ENCODE results near the gene GABRB1.

GABRB1 gene

GRCh38 chr4:47010912-47011446 is 20.4 kb upstream of the GABRB1 start:
- no peak overlapping the region for H3K27ac ChIP-seq (ENCODE audit: extremely low read depth, low read depth, low read length)
- H3K9me3 ChIP-seq (ENCODE audit: control insufficient read depth, insufficient read depth, low read depth, low read length) = no peaks in the 10 kb centered on the region
- no peak overlapping the region for H3K4me3 ChIP-seq (ENCODE audit: low read depth, low read length)
- TF ChIP-seq, protein P1, sequence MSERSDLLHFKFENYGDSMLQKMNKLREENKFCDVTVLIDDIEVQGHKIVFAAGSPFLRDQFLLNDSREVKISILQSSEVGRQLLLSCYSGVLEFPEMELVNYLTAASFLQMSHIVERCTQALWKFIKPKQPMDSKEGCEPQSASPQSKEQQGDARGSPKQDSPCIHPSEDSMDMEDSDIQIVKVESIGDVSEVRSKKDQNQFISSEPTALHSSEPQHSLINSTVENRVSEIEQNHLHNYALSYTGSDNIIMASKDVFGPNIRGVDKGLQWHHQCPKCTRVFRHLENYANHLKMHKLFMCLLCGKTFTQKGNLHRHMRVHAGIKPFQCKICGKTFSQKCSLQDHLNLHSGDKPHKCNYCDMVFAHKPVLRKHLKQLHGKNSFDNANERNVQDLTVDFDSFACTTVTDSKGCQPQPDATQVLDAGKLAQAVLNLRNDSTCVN (tag by site-specific recombination; optimal IDR thresholded peaks at IDR 0.05) = no peak
- TF ChIP-seq MYNN (tag by site-specific recombination; IDR thresholded peaks at IDR 0.05; ENCODE audit: borderline replicate concordance) (no peak), ZBTB7A (tag by site-specific recombination; IDR thresholded peaks at IDR 0.05; ENCODE audit: low read depth) (no peak), PRDM6 (tag by site-specific recombination; IDR thresholded peaks at IDR 0.05) (no peak), ZNF184 (tag by site-specific recombination; IDR thresholded peaks at IDR 0.05) (no peak), ZNF394 (tag by site-specific recombination; IDR thresholded peaks at IDR 0.05; ENCODE audit: borderline replicate concordance) (no peak), ZNF248 (tag by site-specific recombination; IDR thresholded peaks at IDR 0.05) (no peak), OVOL3 (tag by site-specific recombination; IDR thresholded peaks at IDR 0.05) (no peak), BCL11B (tag by site-specific recombination; IDR thresholded peaks at IDR 0.05; ENCODE audit: low read depth) (no peak), KLF16 (tag by site-specific recombination; IDR thresholded peaks at IDR 0.05) (no peak), GLI4 (tag by site-specific recombination; IDR thresholded peaks at IDR 0.05) (no peak)
- TF ChIP-seq, protein P2, sequence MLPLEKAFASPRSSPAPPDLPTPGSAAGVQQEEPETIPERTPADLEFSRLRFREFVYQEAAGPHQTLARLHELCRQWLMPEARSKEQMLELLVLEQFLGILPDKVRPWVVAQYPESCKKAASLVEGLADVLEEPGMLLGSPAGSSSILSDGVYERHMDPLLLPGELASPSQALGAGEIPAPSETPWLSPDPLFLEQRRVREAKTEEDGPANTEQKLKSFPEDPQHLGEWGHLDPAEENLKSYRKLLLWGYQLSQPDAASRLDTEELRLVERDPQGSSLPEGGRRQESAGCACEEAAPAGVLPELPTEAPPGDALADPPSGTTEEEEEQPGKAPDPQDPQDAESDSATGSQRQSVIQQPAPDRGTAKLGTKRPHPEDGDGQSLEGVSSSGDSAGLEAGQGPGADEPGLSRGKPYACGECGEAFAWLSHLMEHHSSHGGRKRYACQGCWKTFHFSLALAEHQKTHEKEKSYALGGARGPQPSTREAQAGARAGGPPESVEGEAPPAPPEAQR (tag by site-specific recombination; IDR thresholded peaks at IDR 0.05) = no peak
- TF ChIP-seq, protein P3, sequence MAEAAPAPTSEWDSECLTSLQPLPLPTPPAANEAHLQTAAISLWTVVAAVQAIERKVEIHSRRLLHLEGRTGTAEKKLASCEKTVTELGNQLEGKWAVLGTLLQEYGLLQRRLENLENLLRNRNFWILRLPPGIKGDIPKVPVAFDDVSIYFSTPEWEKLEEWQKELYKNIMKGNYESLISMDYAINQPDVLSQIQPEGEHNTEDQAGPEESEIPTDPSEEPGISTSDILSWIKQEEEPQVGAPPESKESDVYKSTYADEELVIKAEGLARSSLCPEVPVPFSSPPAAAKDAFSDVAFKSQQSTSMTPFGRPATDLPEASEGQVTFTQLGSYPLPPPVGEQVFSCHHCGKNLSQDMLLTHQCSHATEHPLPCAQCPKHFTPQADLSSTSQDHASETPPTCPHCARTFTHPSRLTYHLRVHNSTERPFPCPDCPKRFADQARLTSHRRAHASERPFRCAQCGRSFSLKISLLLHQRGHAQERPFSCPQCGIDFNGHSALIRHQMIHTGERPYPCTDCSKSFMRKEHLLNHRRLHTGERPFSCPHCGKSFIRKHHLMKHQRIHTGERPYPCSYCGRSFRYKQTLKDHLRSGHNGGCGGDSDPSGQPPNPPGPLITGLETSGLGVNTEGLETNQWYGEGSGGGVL (tag by site-specific recombination; IDR thresholded peaks at IDR 0.05) = no peak
- TF ChIP-seq, protein P4, sequence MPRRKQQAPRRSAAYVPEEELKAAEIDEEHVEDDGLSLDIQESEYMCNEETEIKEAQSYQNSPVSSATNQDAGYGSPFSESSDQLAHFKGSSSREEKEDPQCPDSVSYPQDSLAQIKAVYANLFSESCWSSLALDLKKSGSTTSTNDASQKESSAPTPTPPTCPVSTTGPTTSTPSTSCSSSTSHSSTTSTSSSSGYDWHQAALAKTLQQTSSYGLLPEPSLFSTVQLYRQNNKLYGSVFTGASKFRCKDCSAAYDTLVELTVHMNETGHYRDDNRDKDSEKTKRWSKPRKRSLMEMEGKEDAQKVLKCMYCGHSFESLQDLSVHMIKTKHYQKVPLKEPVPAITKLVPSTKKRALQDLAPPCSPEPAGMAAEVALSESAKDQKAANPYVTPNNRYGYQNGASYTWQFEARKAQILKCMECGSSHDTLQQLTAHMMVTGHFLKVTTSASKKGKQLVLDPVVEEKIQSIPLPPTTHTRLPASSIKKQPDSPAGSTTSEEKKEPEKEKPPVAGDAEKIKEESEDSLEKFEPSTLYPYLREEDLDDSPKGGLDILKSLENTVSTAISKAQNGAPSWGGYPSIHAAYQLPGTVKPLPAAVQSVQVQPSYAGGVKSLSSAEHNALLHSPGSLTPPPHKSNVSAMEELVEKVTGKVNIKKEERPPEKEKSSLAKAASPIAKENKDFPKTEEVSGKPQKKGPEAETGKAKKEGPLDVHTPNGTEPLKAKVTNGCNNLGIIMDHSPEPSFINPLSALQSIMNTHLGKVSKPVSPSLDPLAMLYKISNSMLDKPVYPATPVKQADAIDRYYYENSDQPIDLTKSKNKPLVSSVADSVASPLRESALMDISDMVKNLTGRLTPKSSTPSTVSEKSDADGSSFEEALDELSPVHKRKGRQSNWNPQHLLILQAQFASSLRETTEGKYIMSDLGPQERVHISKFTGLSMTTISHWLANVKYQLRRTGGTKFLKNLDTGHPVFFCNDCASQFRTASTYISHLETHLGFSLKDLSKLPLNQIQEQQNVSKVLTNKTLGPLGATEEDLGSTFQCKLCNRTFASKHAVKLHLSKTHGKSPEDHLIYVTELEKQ (tag by site-specific recombination; IDR thresholded peaks at IDR 0.05; ENCODE audit: borderline replicate concordance) = no peak
- TF ChIP-seq, protein P5, sequence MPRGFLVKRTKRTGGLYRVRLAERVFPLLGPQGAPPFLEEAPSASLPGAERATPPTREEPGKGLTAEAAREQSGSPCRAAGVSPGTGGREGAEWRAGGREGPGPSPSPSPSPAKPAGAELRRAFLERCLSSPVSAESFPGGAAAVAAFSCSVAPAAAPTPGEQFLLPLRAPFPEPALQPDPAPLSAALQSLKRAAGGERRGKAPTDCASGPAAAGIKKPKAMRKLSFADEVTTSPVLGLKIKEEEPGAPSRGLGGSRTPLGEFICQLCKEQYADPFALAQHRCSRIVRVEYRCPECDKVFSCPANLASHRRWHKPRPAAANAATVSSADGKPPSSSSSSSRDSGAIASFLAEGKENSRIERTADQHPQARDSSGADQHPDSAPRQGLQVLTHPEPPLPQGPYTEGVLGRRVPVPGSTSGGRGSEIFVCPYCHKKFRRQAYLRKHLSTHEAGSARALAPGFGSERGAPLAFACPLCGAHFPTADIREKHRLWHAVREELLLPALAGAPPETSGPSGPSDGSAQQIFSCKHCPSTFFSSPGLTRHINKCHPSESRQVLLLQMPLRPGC (tag by site-specific recombination; IDR thresholded peaks at IDR 0.05) = no peak
- TF ChIP-seq, protein P6, sequence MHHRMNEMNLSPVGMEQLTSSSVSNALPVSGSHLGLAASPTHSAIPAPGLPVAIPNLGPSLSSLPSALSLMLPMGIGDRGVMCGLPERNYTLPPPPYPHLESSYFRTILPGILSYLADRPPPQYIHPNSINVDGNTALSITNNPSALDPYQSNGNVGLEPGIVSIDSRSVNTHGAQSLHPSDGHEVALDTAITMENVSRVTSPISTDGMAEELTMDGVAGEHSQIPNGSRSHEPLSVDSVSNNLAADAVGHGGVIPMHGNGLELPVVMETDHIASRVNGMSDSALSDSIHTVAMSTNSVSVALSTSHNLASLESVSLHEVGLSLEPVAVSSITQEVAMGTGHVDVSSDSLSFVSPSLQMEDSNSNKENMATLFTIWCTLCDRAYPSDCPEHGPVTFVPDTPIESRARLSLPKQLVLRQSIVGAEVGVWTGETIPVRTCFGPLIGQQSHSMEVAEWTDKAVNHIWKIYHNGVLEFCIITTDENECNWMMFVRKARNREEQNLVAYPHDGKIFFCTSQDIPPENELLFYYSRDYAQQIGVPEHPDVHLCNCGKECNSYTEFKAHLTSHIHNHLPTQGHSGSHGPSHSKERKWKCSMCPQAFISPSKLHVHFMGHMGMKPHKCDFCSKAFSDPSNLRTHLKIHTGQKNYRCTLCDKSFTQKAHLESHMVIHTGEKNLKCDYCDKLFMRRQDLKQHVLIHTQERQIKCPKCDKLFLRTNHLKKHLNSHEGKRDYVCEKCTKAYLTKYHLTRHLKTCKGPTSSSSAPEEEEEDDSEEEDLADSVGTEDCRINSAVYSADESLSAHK (tag by site-specific recombination; IDR thresholded peaks at IDR 0.05) = no peak
- ChIA-PET POLR2A (no interaction called here), CTCF (interaction anchor here (0.9 kb wide), 1 partner anchor 50 kb away, joined by 3 read pairs; no protein-coding TSS in a partner anchor)
- no peaks in the 10 kb centered on the region for H3K4me1 ChIP-seq (ENCODE audit: control insufficient read depth, insufficient read depth, low read length)
- H3K36me3 ChIP-seq (ENCODE audit: control insufficient read depth in 2 of 2, insufficient read depth in 1 of 2, low read length in 2 of 2) = no peaks in the 10 kb centered on the region
